ENCODE results near the gene ZNF75A. TPM values are rescaled to one million over a fixed set of nuclear protein-coding genes. Genes with fewer than 3 reads are reported as not detected.

The ZNF75A gene
- total and polyA plus RNA-seq, 2 of the 4 experiments (the other 2 are of a cell fraction), result 14.6 to 15.4 TPM

- Histone ChIP-seq H3K4ac (ENCODE audit: low read depth, low read length) (no peak overlapping the region), H3K9ac (ENCODE audit: low read depth, low read length) (no peak overlapping the region), H2BK5ac (ENCODE audit: low read depth, low read length, poor library complexity, severe bottlenecking) (no peak overlapping the region), H2AFZ (replicated peaks; ENCODE audit: low read length, poor library complexity) (no peak overlapping the region), H2AK9ac (replicated peaks; ENCODE audit: low read depth, low read length, poor library complexity) (no peak overlapping the region), H3K27me3 (ENCODE audit: control insufficient read depth, insufficient read depth, low read length) (no peaks in the 10 kb centered on the region), H2AK5ac (ENCODE audit: low read depth, low read length) (no peak overlapping the region), H3K4me2 (ENCODE audit: low read depth, low read length) (no peak overlapping the region), H2BK120ac (ENCODE audit: low read depth, low read length) (no peak overlapping the region), H4K5ac (ENCODE audit: low read depth, low read length) (no peak overlapping the region), H3K23ac (ENCODE audit: low read depth, low read length) (no peak overlapping the region), H3K4me1 (ENCODE audit: control insufficient read depth, insufficient read depth, low read length) (no peaks in the 10 kb centered on the region), H2BK20ac (ENCODE audit: low read depth, low read length) (no peak overlapping the region), H3K18ac (ENCODE audit: low read depth, low read length) (no peak overlapping the region), H4K8ac (ENCODE audit: low read depth in 2 of 2, low read length in 2 of 2) (no peak overlapping the region), H4K91ac (ENCODE audit: insufficient read depth, low read depth, low read length) (no peak overlapping the region), H3K27ac (ENCODE audit: insufficient read depth, low read length) (no peak overlapping the region), H3K9me1 (ENCODE audit: insufficient read depth, low read length) (no peaks in the 10 kb centered on the region), H3K56ac (ENCODE audit: extremely low read depth, insufficient read depth, low read length) (no peak overlapping the region), H3K79me1 (ENCODE audit: low read depth in 1 of 2, low read length in 2 of 2) (peaks cover 47 to 49% of the 10 kb centered on the region in 2 experiments), H3K36me3 (ENCODE audit: control insufficient read depth, insufficient read depth, low read length) (peaks cover 40% of the 10 kb centered on the region), H3K9me3 (ENCODE audit: control insufficient read depth, insufficient read depth, low read length) (peaks cover 62% of the 10 kb centered on the region), H3K14ac (replicated peaks; ENCODE audit: low read depth, low read length) (no peak overlapping the region), H4K20me1 (ENCODE audit: insufficient read depth, low read length) (peaks cover 10% of the 10 kb centered on the region; the same call in 1 of the 2 replicates), H3K4me3 (ENCODE audit: insufficient read depth, low read depth, low read length) (no peak overlapping the region), H2BK15ac (ENCODE audit: low read depth, low read length) (no peak overlapping the region)
- dilution Hi-C loops (cut with HindIII; ENCODE audit: low sequenced_read_pairs, unreplicated experiment), result no loop called here
- DNase-seq (no peak), ATAC-seq (ENCODE audit: low read depth) (no peak)
- in situ Hi-C loops (cut with MboI; ENCODE audit: low sequenced_read_pairs), result no loop called here
- ChIA-PET POLR2A (ENCODE audit: unreplicated experiment) (no interaction called here), CTCF (no interaction called here)
- intact Hi-C loops (cut with micrococcal nuclease), result no loop called here
- WGBS, 2 experiments (ENCODE audit: extremely low coverage in 2 of 2, insufficient read length in 1 of 2), result 30% methylated on average over 16 of the region's 45 CpGs; no CpG with 5 or more reads in 1 of the 2 experiments
- TF ChIP-seq RFX5 (IDR thresholded peaks at IDR 0.05; ENCODE audit: low read depth, low read length) (no peak), RAD21 (IDR thresholded peaks at IDR 0.05; ENCODE audit: low read length) (no peak), POLR2A (IDR thresholded peaks at IDR 0.05; ENCODE audit: low read depth, low read length) (no peak), SMC3 (IDR thresholded peaks at IDR 0.05; ENCODE audit: low read depth, low read length) (no peak), USF2 (IDR thresholded peaks at IDR 0.05; ENCODE audit: low read depth, low read length) (no peak), MAFK (IDR thresholded peaks at IDR 0.05; ENCODE audit: low read depth, low read length) (no peak), CEBPB (IDR thresholded peaks at IDR 0.05; ENCODE audit: low read depth, low read length) (no peak), CHD1 (IDR thresholded peaks at IDR 0.05; ENCODE audit: low read depth, low read length) (no peak), NFE2L2 (IDR thresholded peaks at IDR 0.05; ENCODE audit: low read depth, low read length) (no peak), FOS (IDR thresholded peaks at IDR 0.05; ENCODE audit: low read depth, low read length) (no peak), RCOR1 (IDR thresholded peaks at IDR 0.05; ENCODE audit: insufficient replicate concordance, low read length) (no peak), MAZ (IDR thresholded peaks at IDR 0.05; ENCODE audit: borderline replicate concordance, low read depth, low read length) (no peak), BHLHE40 (IDR thresholded peaks at IDR 0.05; ENCODE audit: low read depth, low read length) (no peak), MXI1 (IDR thresholded peaks at IDR 0.05; ENCODE audit: borderline replicate concordance, low read depth, low read length) (no peak), CTCF (conservative IDR thresholded peaks at IDR 0.05; ENCODE audit: low read depth, low read length) (no peak), ELK1 (IDR thresholded peaks at IDR 0.05; ENCODE audit: borderline replicate concordance, low read depth, low read length) (no peak)
- BruUV-seq (replicated peaks), result no TSS peak
Observed at GRCh38 chr16:3295209-3295608, 10.1 kb upstream of the ZNF75A start.

Data from IMR-90 (cell line).